ENCODE data around the gene PTGS1. TPM values are rescaled to one million over a fixed set of nuclear protein-coding genes. Genes with fewer than 3 reads are reported as not detected.
A peak's percentile ranks its signal among the peaks of the same experiment; 100 is the strongest.

The PTGS1 gene
- total RNA-seq, 2 donors from 2014 or later, result 6.2 to 26.7 TPM

DNA sequence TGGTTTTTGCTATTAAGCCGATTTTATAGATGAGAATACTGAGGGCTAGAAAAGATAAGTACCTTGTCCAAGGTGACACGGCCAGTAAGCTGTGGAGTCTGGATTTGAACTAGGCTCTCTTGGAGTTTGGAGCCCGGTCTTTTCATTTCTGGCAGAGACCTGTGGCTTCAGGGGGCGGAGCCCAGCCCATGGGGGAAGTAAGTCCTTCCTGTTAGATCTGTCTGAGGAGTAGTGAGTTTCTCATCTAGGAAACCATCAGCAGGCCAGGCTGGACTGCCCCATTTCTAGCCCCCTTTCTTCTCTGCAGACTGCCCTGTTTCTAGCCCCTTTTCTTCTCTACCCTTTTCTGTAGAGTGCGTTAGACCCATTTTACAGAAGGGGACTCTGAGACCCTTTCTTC, 521 bp upstream of the PTGS1 start:
- Histone ChIP-seq H3K9me3 (no peaks in the 10 kb centered on the region), H3K27me3 (no peaks in the 10 kb centered on the region), H3K27ac (no peak overlapping the region), H3K36me3 (no peaks in the 10 kb centered on the region), H3K4me3 (peak overlapping the region; percentile 36), H3K4me1 (peaks cover 2% of the 10 kb centered on the region), H3K9ac (ENCODE audit: low read depth in 2 of 2, low read length in 2 of 2) (no peak overlapping the region)
- DNase-seq, result no peak
- intact Hi-C loops (cut with DNase I), result no loop called here
- TF ChIP-seq, protein P1, sequence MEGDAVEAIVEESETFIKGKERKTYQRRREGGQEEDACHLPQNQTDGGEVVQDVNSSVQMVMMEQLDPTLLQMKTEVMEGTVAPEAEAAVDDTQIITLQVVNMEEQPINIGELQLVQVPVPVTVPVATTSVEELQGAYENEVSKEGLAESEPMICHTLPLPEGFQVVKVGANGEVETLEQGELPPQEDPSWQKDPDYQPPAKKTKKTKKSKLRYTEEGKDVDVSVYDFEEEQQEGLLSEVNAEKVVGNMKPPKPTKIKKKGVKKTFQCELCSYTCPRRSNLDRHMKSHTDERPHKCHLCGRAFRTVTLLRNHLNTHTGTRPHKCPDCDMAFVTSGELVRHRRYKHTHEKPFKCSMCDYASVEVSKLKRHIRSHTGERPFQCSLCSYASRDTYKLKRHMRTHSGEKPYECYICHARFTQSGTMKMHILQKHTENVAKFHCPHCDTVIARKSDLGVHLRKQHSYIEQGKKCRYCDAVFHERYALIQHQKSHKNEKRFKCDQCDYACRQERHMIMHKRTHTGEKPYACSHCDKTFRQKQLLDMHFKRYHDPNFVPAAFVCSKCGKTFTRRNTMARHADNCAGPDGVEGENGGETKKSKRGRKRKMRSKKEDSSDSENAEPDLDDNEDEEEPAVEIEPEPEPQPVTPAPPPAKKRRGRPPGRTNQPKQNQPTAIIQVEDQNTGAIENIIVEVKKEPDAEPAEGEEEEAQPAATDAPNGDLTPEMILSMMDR (IDR thresholded peaks at IDR 0.05), result no peak

GRCh38 chr9:122371846-122372245, 1.0 kb downstream of the PTGS1 start:
- Histone ChIP-seq H3K27ac (no peak overlapping the region), H3K4me3 (peak overlapping the region; percentile 36), H3K4me1 (peaks cover 10% of the 10 kb centered on the region), H3K9ac (ENCODE audit: low read depth in 2 of 2, low read length in 2 of 2) (peak overlapping the region in 1 of 2 donors; percentile 45), H3K27me3 (no peaks in the 10 kb centered on the region), H3K9me3 (no peaks in the 10 kb centered on the region), H3K36me3 (no peaks in the 10 kb centered on the region)
- intact Hi-C loops (cut with DNase I), result no loop called here
- DNase-seq, result no peak
- TF ChIP-seq, protein P1 (IDR thresholded peaks at IDR 0.05), result no peak

DNA sequence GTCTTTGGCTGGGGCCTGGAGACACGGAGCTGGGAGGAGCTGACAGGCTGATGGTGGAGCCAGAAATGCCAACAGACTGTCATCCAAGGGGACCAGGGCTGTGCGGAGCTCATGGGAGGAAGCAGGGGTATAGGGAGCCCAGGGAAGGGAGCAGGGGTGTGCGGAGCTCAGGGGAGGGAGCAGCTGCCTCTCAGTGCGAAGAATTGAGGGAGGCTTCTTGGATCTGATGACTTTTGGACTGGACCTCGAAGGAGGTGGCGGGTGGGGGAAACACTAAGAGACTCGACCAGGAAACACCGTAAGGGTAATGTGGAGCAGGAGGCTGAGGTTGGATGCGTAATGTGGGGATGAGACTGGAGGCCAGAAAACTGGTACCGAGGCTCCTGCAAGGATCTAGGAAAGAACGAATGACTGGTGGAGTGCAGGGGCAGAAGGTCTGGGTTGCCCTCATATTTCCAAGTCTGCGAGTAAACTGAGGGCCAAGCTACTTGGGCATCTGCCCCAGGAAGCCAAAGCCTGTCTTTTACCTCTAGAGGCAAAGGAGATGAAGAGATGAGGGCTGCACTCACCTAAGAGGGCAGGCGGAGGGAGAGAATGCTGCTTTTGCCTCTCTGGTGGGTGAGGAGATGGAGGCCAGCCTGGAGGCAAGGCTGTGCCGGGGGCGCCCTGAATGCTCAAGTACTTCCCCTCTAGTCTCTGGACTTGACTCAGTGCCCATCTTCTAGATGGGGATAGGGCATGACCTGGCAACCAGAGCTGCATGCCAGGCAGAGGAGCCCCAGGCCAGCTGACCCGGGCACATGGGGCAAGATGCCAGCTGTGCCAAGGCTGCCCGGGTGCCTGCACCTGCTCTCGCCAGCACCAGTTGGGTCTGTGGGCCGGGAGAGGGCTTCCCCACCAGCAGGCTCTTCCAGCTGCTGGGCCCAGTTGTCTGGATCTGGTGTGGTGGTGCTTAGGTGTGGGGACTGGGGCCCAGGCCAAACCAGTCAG, 2.3 kb downstream of the PTGS1 start:
- H3K9me3 ChIP-seq, result no peaks in the 10 kb centered on the region
- H3K4me1 ChIP-seq, result peaks cover 10% of the 10 kb centered on the region
- no peak overlapping the region for H3K4me3 ChIP-seq
- intact Hi-C loops (cut with DNase I), result no loop called here
- H3K9ac ChIP-seq (ENCODE audit: low read depth in 2 of 2, low read length in 2 of 2), result no peak overlapping the region
- no peak overlapping the region for H3K27ac ChIP-seq
- no peak for DNase-seq
- H3K27me3 ChIP-seq, result no peaks in the 10 kb centered on the region
- H3K36me3 ChIP-seq, result no peaks in the 10 kb centered on the region
- TF ChIP-seq, protein P1 (IDR thresholded peaks at IDR 0.05), result no peak

GRCh38 chr9:122374885-122375420, 4.1 kb downstream of the PTGS1 start:
- TF ChIP-seq, protein P1 (IDR thresholded peaks at IDR 0.05), result no peak
- Histone ChIP-seq H3K27ac (peak overlapping the region; percentile 27), H3K9ac (ENCODE audit: low read depth in 2 of 2, low read length in 2 of 2) (peak overlapping the region in 1 of 2 donors; percentile 45), H3K36me3 (no peaks in the 10 kb centered on the region), H3K9me3 (no peaks in the 10 kb centered on the region), H3K27me3 (no peaks in the 10 kb centered on the region), H3K4me1 (peaks cover 10% of the 10 kb centered on the region), H3K4me3 (no peak overlapping the region)
- intact Hi-C loops (cut with DNase I), result no loop called here
- peak; percentile 79 for DNase-seq

DNA sequence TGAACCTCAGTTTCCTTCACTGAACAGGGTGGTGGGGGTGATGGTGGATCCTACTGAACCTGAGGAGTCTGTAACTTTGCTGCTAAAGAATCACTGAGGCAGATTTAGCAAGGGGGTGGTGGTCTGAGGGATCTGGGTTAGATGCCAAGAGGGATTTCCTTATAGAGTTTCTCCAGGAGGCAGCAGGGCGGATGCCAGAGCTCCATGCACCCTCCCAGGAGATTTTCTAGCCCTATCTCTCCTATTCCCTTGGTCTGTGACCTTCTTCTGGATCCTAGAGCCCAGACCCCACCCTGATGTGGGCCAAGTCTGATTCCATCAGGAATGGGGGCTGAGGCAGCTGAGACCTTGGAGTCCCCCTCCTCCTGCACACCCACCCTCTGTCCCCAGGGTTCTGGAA, 6.0 kb downstream of the PTGS1 start:
- DNase-seq, result no peak
- intact Hi-C loops (cut with DNase I), result no loop called here
- no peaks in the 10 kb centered on the region for H3K36me3 ChIP-seq
- TF ChIP-seq, protein P1 (IDR thresholded peaks at IDR 0.05), result no peak
- no peaks in the 10 kb centered on the region for H3K27me3 ChIP-seq
- H3K9me3 ChIP-seq, result no peaks in the 10 kb centered on the region
- no peak overlapping the region for H3K9ac ChIP-seq (ENCODE audit: low read depth in 2 of 2, low read length in 2 of 2)
- peak overlapping the region; percentile 18 for H3K27ac ChIP-seq
- H3K4me1 ChIP-seq, result peaks cover 10% of the 10 kb centered on the region
- H3K4me3 ChIP-seq, result no peak overlapping the region

Data from colonic mucosa (tissue), 4 donors.